Lower leg skin (tissue), 3 donors: ENCODE measurements around the gene FMNL3.

Experiments used
- CTCF ChIP-seq, 3 donors: fragments of 450-650 bp; IDR thresholded peaks; one replicate each; pipeline ENCODE4 v1.5.1; 2016; ENCODE audit warnings: antibody characterized with exemption in 3 of 3, mild to moderate bottlenecking in 3 of 3, moderate library complexity in 2 of 3
- POLR2A ChIP-seq, 2 donors: fragments of 450-650 bp; IDR thresholded peaks; one replicate each; pipeline ENCODE4 v1.6.1; 2016 to 2017; ENCODE audit warnings: antibody characterized with exemption in 2 of 2, mild to moderate bottlenecking in 1 of 2, moderate library complexity in 1 of 2

DNA sequence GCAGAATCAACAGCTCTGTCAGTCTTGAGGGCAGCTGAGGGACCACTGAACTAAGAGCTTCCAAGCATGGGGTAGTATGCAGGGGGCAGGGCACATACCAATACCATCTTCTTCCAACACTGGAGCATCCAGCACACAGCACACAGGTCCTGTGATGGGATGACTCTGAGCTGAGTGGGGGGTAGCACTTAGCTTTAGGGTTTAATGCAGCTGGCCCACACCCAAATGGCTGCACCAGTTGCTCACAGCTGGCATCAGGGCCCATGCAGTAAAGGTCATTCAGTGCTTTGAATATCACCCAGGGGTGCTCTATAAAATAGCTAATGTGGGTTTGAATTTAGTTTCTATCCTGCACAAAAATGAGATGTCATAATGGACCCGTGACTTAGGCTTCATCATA is 103.5 kb downstream of the FMNL3 start:
- TF ChIP-seq POLR2A (IDR thresholded peaks at IDR 0.05) (no peak), CTCF (IDR thresholded peaks at IDR 0.05) (no peak)
